GM13976 (cell line): ENCODE data around the gene SLC30A9.

Source experiments
- DNase-seq: peaks from one replicate; pipeline ENCODE4 v3.0.0; 2012; ENCODE audit warnings: low spot score
- in situ Hi-C: fragments of 300-500 bp; cut with MboI; formaldehyde crosslinking; loops from one replicate; pipeline ENCODE4 v1.12.0; 2022; ENCODE audit warnings: low sequenced_read_pairs, mixed read lengths, inconsistent platforms; ENCODE audit not compliant: unreplicated experiment
- TF ChIP-seq, protein P1 (sequence below): IDR thresholded peaks from 2 replicates; pipeline ENCODE4 v1.5.1; 2012; ENCODE audit warnings: borderline replicate concordance, mild to moderate bottlenecking; ENCODE audit not compliant: insufficient read depth; ENCODE audit errors: extremely low read depth, missing control alignments, control extremely low read depth

Gene SLC30A9

DNA sequence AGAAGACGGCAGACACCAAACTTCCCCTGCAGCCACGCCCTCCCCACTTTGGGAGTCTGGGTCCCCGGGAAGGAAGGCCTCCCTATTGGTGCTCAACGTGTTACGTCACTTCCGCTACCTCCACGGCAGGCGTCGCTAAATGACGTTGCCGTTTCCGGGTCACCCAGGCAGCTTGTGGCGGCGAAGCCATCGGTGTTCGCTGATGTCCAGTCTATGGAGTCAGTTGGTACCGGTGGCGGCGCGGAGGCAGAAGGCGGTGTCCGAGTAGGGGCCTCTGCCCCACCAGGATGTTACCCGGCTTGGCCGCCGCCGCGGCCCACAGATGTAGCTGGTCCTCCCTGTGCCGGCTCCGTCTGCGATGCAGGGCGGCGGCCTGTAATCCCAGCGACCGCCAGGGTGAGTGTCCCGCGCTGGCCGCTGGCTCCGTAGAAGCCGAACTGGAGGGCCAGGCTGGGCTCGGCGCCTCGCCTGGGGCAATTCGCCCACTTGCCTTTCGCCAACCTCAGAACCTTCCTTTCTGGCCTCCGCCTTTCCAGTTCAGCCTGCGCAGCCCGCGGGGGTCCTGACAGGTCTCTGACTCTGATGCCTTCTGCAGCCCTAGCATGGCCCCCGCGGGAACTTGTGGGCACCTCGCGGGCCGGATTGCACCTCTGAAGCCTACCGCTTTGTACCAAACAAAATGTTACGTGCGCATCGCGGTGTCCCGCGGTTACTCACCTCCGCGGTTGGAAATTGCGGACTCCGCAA lies at the start of gene SLC30A9:
Gene SLC30A9, plus strand, starts transcription at position 166 of the 747 bp plus-strand sequence. Its CDS starts 122 bp downstream, at position 288.
- in situ Hi-C loops: loop anchor here (25.0 kb wide), 1 partner anchor 522 kb away; no protein-coding TSS in a partner anchor
- peak; percentile 97 for DNase-seq
- TF ChIP-seq, protein P1, sequence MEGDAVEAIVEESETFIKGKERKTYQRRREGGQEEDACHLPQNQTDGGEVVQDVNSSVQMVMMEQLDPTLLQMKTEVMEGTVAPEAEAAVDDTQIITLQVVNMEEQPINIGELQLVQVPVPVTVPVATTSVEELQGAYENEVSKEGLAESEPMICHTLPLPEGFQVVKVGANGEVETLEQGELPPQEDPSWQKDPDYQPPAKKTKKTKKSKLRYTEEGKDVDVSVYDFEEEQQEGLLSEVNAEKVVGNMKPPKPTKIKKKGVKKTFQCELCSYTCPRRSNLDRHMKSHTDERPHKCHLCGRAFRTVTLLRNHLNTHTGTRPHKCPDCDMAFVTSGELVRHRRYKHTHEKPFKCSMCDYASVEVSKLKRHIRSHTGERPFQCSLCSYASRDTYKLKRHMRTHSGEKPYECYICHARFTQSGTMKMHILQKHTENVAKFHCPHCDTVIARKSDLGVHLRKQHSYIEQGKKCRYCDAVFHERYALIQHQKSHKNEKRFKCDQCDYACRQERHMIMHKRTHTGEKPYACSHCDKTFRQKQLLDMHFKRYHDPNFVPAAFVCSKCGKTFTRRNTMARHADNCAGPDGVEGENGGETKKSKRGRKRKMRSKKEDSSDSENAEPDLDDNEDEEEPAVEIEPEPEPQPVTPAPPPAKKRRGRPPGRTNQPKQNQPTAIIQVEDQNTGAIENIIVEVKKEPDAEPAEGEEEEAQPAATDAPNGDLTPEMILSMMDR: peak; percentile 1

DNA sequence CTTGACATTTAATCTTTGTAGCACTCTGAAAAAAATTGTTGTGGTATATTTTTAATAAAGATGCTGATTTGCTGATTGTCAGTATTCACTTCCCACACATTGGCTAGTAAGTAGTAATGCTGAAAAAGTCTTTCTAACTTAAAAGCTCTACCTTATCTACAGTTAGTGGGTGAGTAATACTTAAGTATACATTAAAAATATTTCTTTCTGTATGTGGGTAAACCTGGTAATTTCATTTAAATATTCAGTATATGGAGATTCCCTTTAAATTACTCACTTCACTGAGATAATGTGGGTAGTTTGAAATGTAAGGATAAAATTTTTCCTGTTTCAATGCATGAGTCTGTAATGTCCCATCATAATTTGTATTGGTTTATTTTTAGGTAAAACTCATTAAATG lies 49.5 kb upstream of the SLC30A9 start:
- in situ Hi-C loops: no loop called here

DNA sequence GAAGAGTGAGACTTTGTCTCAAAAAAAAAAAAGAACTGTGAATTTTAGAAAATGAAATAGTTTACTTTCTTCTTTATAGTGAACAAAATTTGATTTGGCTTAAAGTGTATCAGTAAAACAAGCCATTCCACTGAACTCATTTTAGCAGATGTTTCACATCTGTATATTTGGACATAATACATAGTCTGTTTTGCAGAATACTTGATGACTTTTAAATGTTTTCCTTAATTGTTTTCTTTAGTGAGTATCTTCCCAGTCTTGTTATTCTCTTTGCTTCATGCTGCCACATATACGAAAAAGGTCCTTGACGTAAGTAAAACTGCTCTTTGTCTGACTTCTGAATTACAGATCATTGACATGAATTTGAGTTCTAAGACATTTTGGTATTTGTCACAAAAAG lies 46.8 kb upstream of the SLC30A9 start:
- TF ChIP-seq, protein P1: no peak
- in situ Hi-C loops: no loop called here
- no peak for DNase-seq

More for the DNA sequence above, 49.5 kb upstream of the SLC30A9 start:
- TF ChIP-seq, protein P1: no peak
- no peak for DNase-seq

DNA sequence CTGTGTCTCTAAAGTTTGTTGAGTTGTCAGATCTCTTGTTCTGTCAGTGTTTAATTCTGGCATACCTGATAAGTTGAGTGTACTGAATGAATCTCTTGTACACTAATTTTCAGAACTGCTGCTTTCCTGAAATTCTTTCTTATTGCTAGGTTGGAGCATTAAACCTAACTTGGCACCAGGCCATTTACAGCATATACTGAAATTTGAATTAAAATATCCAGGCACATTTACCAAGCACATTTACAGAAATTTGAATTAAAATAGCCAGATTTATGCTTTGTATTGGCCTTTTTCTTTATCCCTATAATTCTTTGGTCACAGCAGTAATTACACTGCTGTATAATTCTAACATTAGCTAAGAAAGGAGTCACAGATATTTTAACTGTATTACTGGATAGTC lies 46.2 kb upstream of the SLC30A9 start:
- in situ Hi-C loops: no loop called here
- TF ChIP-seq, protein P1: no peak
- DNase-seq: no peak

DNA sequence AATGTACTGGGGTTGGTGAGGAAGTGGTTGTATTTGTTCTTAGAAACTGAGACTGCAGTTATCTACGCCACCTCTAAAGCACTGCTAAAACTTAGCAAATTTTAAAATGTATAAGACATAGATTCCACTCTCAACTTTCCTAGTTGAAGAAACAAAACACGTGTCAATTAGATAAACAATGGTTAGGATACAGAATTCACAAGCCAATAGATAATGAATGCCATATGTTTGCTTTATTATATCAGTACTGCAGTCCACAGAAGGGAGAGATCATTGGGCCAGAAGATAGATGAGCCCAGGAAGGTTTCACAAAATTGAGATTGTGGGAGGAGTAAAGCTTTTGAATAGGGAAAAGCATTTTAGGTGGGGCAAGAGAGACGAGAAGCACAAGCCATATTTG lies 40.8 kb upstream of the SLC30A9 start:
- TF ChIP-seq, protein P1: no peak
- DNase-seq: no peak
- in situ Hi-C loops: no loop called here

DNA sequence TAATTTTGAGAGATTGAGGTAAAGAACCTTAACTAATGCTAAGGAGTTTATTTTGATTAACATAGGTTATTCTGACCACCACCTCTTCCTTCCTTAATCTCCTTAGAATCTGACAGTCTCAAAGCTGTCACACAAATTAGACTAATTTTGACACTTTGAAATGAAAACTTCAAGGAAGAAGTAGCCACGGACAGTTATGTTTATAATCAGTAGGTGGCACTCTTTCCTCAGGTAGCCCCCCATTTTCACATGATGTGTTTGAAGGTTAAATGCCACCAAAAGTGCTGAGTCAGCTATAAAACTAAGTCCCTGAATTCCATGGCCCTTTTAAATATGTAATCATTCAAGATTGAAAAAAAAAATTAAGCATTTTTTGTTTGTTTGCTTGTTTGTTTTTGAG lies 32.7 kb upstream of the SLC30A9 start:
- TF ChIP-seq, protein P1: peak; percentile 33
- in situ Hi-C loops: loop anchor here (25.0 kb wide), 1 partner anchor 330 kb away; no protein-coding TSS in a partner anchor
- peak; percentile 53 for DNase-seq
